Astrocyte (in vitro differentiated cells and primary cell): Measurements from ENCODE around the gene MTCH1. TPM values are rescaled to one million over a fixed set of nuclear protein-coding genes. Genes with fewer than 3 reads are reported as not detected.

ENCODE experiments used
- DNase-seq: peaks from one replicate; pipeline ENCODE4 v3.0.0-alpha.2; 2010; ENCODE audit warnings: low read depth
- FAIRE-seq: peaks from 2 replicates; lab custom pipeline; 2011; peaks lifted over from hg19 to GRCh38; lab: Jason Lieb, UNC
- H2AFZ ChIP-seq: 2 replicates; pipeline ENCODE4 v1.6.0; 2012; ENCODE audit warnings: low read depth, low read length, inconsistent platforms
- H3K27ac ChIP-seq: 2 replicates; pipeline ENCODE4 v1.5.1; 2011; ENCODE audit warnings: low read depth, low read length, inconsistent platforms
- H3K27me3 ChIP-seq: 2 replicates; pipeline ENCODE4 v1.6.0; 2011; ENCODE audit warnings: low read length, inconsistent platforms; ENCODE audit not compliant: insufficient read depth
- H3K36me3 ChIP-seq: 2 replicates; pipeline ENCODE4 v1.5.1; 2011; ENCODE audit warnings: low read length, inconsistent platforms; ENCODE audit not compliant: insufficient read depth
- H3K4me1 ChIP-seq: 2 replicates; pipeline ENCODE4 v1.5.1; 2011; ENCODE audit warnings: low read length, inconsistent platforms; ENCODE audit not compliant: insufficient read depth
- H3K4me2 ChIP-seq: 2 replicates; pipeline ENCODE4 v1.6.0; 2012; ENCODE audit warnings: low read length, inconsistent platforms
- H3K4me3 ChIP-seq: 2 replicates; pipeline ENCODE4 v1.5.1; 2011; ENCODE audit warnings: low read depth, mild to moderate bottlenecking, low read length, inconsistent platforms; ENCODE audit not compliant: insufficient read depth
- H3K79me2 ChIP-seq: 2 replicates; pipeline ENCODE4 v1.6.0; 2012; ENCODE audit warnings: mild to moderate bottlenecking, low read length, inconsistent platforms; ENCODE audit not compliant: insufficient read depth
- H3K9ac ChIP-seq: 2 replicates; pipeline ENCODE4 v1.6.0; 2012; ENCODE audit warnings: mild to moderate bottlenecking, low read length, inconsistent platforms
- H3K9me3 ChIP-seq: 2 replicates; pipeline ENCODE4 v1.5.1; 2012; ENCODE audit warnings: low read depth, mild to moderate bottlenecking, low read length, inconsistent platforms; ENCODE audit not compliant: insufficient read depth
- H4K20me1 ChIP-seq: 2 replicates; pipeline ENCODE4 v1.6.0; 2012; ENCODE audit warnings: low read length, inconsistent platforms; ENCODE audit not compliant: insufficient read depth
- H3K27ac Mint-ChIP-seq: one replicate; pipeline ENCODE4 v1.8.0; 2021; ENCODE audit warnings: mild to moderate bottlenecking, mixed read lengths; ENCODE audit not compliant: unreplicated experiment
- H3K27me3 Mint-ChIP-seq: one replicate; pipeline ENCODE4 v1.8.0; 2021; ENCODE audit warnings: low read depth, mixed read lengths; ENCODE audit not compliant: unreplicated experiment
- H3K36me3 Mint-ChIP-seq: one replicate; pipeline ENCODE4 v1.8.0; 2021; ENCODE audit warnings: low read depth, mixed read lengths; ENCODE audit not compliant: unreplicated experiment
- H3K4me1 Mint-ChIP-seq: one replicate; pipeline ENCODE4 v1.8.0; 2021; ENCODE audit warnings: low read depth, mixed read lengths; ENCODE audit not compliant: unreplicated experiment
- H3K4me3 Mint-ChIP-seq: one replicate; pipeline ENCODE4 v1.8.0; 2021; ENCODE audit warnings: mild to moderate bottlenecking, moderate library complexity, mixed read lengths; ENCODE audit not compliant: unreplicated experiment
- H3K9me3 Mint-ChIP-seq: one replicate; pipeline ENCODE4 v1.8.0; 2021; ENCODE audit warnings: mild to moderate bottlenecking, mixed read lengths; ENCODE audit not compliant: unreplicated experiment
- EZH2 ChIP-seq: IDR thresholded peaks from 2 replicates; pipeline ENCODE4 v1.6.1; 2012; ENCODE audit warnings: mild to moderate bottlenecking, low read length, inconsistent platforms; ENCODE audit not compliant: insufficient read depth
- total RNA-seq: library from RNA; stranded (reverse); gene quantifications from 2 replicates; pipeline ENCODE4 v1.2.1, GENCODE V29; 2021
- TF ChIP-seq, protein P1 (sequence below): IDR thresholded peaks from 2 replicates; pipeline ENCODE4 v1.5.1; 2011; ENCODE audit warnings: low read depth, mild to moderate bottlenecking, inconsistent platforms, low read length, moderate library complexity; ENCODE audit not compliant: insufficient read depth

MTCH1 gene
- total RNA-seq, 1 donor from 2014 or later = 311 TPM

DNA sequence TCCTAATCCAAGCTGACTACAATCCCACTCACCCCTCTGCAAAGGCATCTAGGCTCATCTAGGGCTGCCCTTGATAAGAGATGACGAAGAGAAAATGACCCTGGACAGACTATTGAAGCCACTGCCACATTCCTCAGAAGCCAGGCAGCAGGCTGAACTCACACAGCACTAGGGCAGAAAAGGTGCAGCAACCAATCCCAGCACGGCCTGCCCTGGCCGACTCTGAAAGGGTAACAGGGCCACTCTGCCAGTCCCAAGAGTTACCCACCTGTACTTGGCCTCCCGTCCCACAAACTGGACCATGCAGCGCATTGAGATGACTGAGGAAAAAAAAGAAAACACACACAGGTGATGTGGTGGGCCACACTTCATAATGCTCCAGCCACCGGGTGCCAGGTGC lies 9.1 kb downstream of the MTCH1 start:
- H3K27me3 Mint-ChIP-seq = no peaks in the 10 kb centered on the region
- Histone ChIP-seq H3K27me3 (no peaks in the 10 kb centered on the region), H4K20me1 (peaks cover 92% of the 10 kb centered on the region), H3K9ac (no peak overlapping the region), H3K4me1 (peaks cover 4% of the 10 kb centered on the region), H3K27ac (no peak overlapping the region), H3K79me2 (peaks cover 52% of the 10 kb centered on the region), H3K9me3 (no peaks in the 10 kb centered on the region), H2AFZ (no peak overlapping the region), H3K36me3 (peaks cover 69% of the 10 kb centered on the region), H3K4me2 (no peak overlapping the region), H3K4me3 (no peak overlapping the region)
- H3K36me3 Mint-ChIP-seq = peaks cover 16% of the 10 kb centered on the region
- no peak overlapping the region for H3K4me3 Mint-ChIP-seq
- DNase-seq = no peak
- no peak for TF ChIP-seq EZH2
- TF ChIP-seq, protein P1, sequence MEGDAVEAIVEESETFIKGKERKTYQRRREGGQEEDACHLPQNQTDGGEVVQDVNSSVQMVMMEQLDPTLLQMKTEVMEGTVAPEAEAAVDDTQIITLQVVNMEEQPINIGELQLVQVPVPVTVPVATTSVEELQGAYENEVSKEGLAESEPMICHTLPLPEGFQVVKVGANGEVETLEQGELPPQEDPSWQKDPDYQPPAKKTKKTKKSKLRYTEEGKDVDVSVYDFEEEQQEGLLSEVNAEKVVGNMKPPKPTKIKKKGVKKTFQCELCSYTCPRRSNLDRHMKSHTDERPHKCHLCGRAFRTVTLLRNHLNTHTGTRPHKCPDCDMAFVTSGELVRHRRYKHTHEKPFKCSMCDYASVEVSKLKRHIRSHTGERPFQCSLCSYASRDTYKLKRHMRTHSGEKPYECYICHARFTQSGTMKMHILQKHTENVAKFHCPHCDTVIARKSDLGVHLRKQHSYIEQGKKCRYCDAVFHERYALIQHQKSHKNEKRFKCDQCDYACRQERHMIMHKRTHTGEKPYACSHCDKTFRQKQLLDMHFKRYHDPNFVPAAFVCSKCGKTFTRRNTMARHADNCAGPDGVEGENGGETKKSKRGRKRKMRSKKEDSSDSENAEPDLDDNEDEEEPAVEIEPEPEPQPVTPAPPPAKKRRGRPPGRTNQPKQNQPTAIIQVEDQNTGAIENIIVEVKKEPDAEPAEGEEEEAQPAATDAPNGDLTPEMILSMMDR = no peak
- no peak overlapping the region for H3K27ac Mint-ChIP-seq
- H3K9me3 Mint-ChIP-seq = no peaks in the 10 kb centered on the region
- no peak for FAIRE-seq
- H3K4me1 Mint-ChIP-seq = peaks cover 28% of the 10 kb centered on the region

DNA sequence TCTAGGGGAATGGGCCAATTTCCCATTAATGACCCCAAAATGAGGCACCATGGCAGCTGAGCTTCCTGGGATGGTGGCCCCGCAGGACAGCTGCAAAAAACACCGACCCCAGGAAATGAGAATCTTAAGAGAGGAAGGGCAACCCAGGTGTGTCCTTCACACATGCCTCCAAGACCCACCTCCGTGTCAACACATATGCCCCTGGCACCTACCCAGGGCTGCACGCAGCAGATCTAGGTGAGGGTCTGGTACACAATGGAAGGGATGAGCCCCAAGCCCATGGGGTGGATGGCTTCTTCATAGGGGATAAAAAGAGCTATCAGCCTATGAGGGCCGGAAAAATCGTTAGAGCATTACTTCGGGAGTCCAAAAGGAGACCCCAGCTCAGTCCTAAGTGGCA lies 9.5 kb downstream of the MTCH1 start:
- peaks cover 91% of the 10 kb centered on the region for H4K20me1 ChIP-seq
- no peak for DNase-seq
- H3K4me3 ChIP-seq = no peak overlapping the region
- H3K27ac ChIP-seq = no peak overlapping the region
- TF ChIP-seq EZH2 = no peak
- TF ChIP-seq, protein P1 = no peak
- Mint-ChIP-seq H3K4me1 (peaks cover 27% of the 10 kb centered on the region), H3K4me3 (no peak overlapping the region), H3K9me3 (no peaks in the 10 kb centered on the region), H3K27ac (no peak overlapping the region), H3K27me3 (no peaks in the 10 kb centered on the region), H3K36me3 (peaks cover 18% of the 10 kb centered on the region)
- no peak for FAIRE-seq
- no peak overlapping the region for H3K9ac ChIP-seq
- peaks cover 48% of the 10 kb centered on the region for H3K79me2 ChIP-seq
- H3K36me3 ChIP-seq = peaks cover 71% of the 10 kb centered on the region
- H2AFZ ChIP-seq = no peak overlapping the region
- H3K9me3 ChIP-seq = no peaks in the 10 kb centered on the region
- H3K4me1 ChIP-seq = peaks cover 4% of the 10 kb centered on the region
- no peak overlapping the region for H3K4me2 ChIP-seq
- no peaks in the 10 kb centered on the region for H3K27me3 ChIP-seq

DNA sequence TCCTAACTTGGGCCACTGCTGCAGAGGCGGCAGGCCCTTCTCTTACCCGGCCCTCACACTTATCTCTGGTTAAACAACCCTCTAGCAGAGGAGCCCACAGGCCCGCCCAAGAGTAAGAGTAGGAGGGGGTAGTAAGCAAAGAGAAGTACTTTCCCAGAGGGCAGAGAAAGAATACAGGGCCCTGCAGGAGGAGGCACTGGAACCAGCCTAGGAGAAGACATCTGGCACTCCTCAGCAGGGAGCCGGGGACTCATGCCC lies 10.1 kb downstream of the MTCH1 start:
- Histone ChIP-seq H3K4me3 (no peak overlapping the region), H3K27me3 (no peaks in the 10 kb centered on the region), H3K36me3 (peaks cover 74% of the 10 kb centered on the region), H3K79me2 (peaks cover 42% of the 10 kb centered on the region), H3K9me3 (no peaks in the 10 kb centered on the region), H4K20me1 (peaks cover 89% of the 10 kb centered on the region), H3K4me2 (no peak overlapping the region), H3K9ac (no peak overlapping the region), H3K27ac (no peak overlapping the region), H3K4me1 (peaks cover 3% of the 10 kb centered on the region), H2AFZ (no peak overlapping the region)
- Mint-ChIP-seq H3K4me3 (no peak overlapping the region), H3K9me3 (no peaks in the 10 kb centered on the region), H3K27ac (no peak overlapping the region), H3K27me3 (no peaks in the 10 kb centered on the region), H3K36me3 (peaks cover 18% of the 10 kb centered on the region), H3K4me1 (peaks cover 21% of the 10 kb centered on the region)
- no peak for FAIRE-seq
- no peak for DNase-seq
- TF ChIP-seq, protein P1 = no peak
- no peak for TF ChIP-seq EZH2
